ENCODE results near the gene CTAG2.

GRCh38 chrX:154661170-154661569, 7.8 kb upstream of the CTAG2 start:
- TF ChIP-seq CTCF (IDR thresholded peaks at IDR 0.05; ENCODE audit: low read length) (no peak), EZH2 (IDR thresholded peaks at IDR 0.05; ENCODE audit: borderline replicate concordance, low read length) (no peak)

Measured in OCI-LY1 (cell line).